Neuronal stem cell (in vitro differentiated cells): ENCODE measurements around the gene GMDS.

Experiments used
- DNase-seq: peaks from one replicate; pipeline ENCODE4 v3.0.0-alpha.2; 2013; ENCODE audit warnings: low spot score
- H2AFZ ChIP-seq: one replicate; pipeline ENCODE4 v1.6.1; 2013; ENCODE audit warnings: mild to moderate bottlenecking, low read length, inconsistent platforms
- H2AK5ac ChIP-seq: 2 replicates; pipeline ENCODE4 v1.6.1; 2013; ENCODE audit warnings: low read depth, mild to moderate bottlenecking, inconsistent platforms, low read length, moderate library complexity, mixed read lengths
- H2BK120ac ChIP-seq: 2 replicates; pipeline ENCODE4 v1.6.1; 2013; ENCODE audit warnings: low read depth, mild to moderate bottlenecking, inconsistent platforms, low read length, moderate library complexity, mixed read lengths
- H2BK12ac ChIP-seq: one replicate; pipeline ENCODE4 v1.6.1; 2013; ENCODE audit warnings: low read length, inconsistent platforms
- H2BK15ac ChIP-seq: 2 replicates; pipeline ENCODE4 v1.6.1; 2013; ENCODE audit warnings: mild to moderate bottlenecking, low read length, inconsistent platforms, mixed read lengths
- H2BK5ac ChIP-seq: one replicate; pipeline ENCODE4 v1.6.1; 2013; ENCODE audit warnings: inconsistent platforms, mild to moderate bottlenecking, low read length, moderate library complexity
- H3K14ac ChIP-seq: one replicate; pipeline ENCODE4 v1.6.1; 2013; ENCODE audit warnings: low read length, inconsistent platforms
- H3K18ac ChIP-seq: 2 replicates; pipeline ENCODE4 v1.6.1; 2013; ENCODE audit warnings: low read length, inconsistent platforms
- H3K23ac ChIP-seq: 2 replicates; pipeline ENCODE4 v1.6.1; 2013; ENCODE audit warnings: low read depth, mild to moderate bottlenecking, mixed read lengths, low read length, inconsistent platforms; ENCODE audit not compliant: poor library complexity
- H3K27ac ChIP-seq: replicated peaks from 3 replicates; pipeline ENCODE4 v1.5.1; 2013; ENCODE audit warnings: low read length, inconsistent platforms
- H3K27me3 ChIP-seq, 3 experiments: 2 replicates each; pipeline ENCODE4 v1.6.1; 2013; ENCODE audit warnings: low read length in 3 of 3, mild to moderate bottlenecking in 2 of 3, inconsistent platforms in 1 of 3, low read depth in 1 of 3, mixed read lengths in 1 of 3, moderate library complexity in 1 of 3; ENCODE audit not compliant: control insufficient read depth in 3 of 3, insufficient read depth in 3 of 3
- H3K36me3 ChIP-seq, 2 donors: replicated peaks in 1 of 2; 2 replicates each; pipeline ENCODE4 v1.6.1; 2013; ENCODE audit warnings: low read length in 2 of 2; ENCODE audit not compliant: control insufficient read depth in 2 of 2, insufficient read depth in 2 of 2
- H3K4ac ChIP-seq: 2 replicates; pipeline ENCODE4 v1.6.1; 2013; ENCODE audit warnings: inconsistent platforms, mild to moderate bottlenecking, low read length, moderate library complexity
- H3K4me1 ChIP-seq, 2 donors: 1 replicate in 1 of 2; 2 replicates in 1 of 2; pipeline ENCODE4 v1.6.1; 2013; ENCODE audit warnings: low read length in 2 of 2, low read depth in 1 of 2; ENCODE audit not compliant: control insufficient read depth in 2 of 2, insufficient read depth in 1 of 2
- H3K4me2 ChIP-seq: one replicate; pipeline ENCODE4 v1.6.1; 2013; ENCODE audit warnings: mild to moderate bottlenecking, low read length, inconsistent platforms; ENCODE audit not compliant: insufficient read depth, poor library complexity, severe bottlenecking
- H3K4me3 ChIP-seq, 2 donors: 2 replicates each; pipeline ENCODE4 v1.5.1; 2013; ENCODE audit warnings: low read length in 2 of 2, mild to moderate bottlenecking in 2 of 2, inconsistent platforms in 1 of 2, moderate library complexity in 1 of 2
- H3K79me1 ChIP-seq: one replicate; pipeline ENCODE4 v1.6.1; 2013; ENCODE audit warnings: low read depth, mild to moderate bottlenecking, inconsistent platforms, low read length, moderate library complexity
- H3K9ac ChIP-seq: one replicate; pipeline ENCODE4 v1.6.1; 2013; ENCODE audit warnings: mild to moderate bottlenecking, low read depth, low read length, inconsistent platforms; ENCODE audit not compliant: poor library complexity
- H3K9me3 ChIP-seq, 2 donors: replicated peaks in 1 of 2; 2 replicates each; pipeline versions ENCODE3 to v1.6.1; 2013; ENCODE audit warnings: low read length in 2 of 2, mild to moderate bottlenecking in 2 of 2, inconsistent platforms in 1 of 2, low read depth in 1 of 2, mixed read lengths in 1 of 2, moderate library complexity in 1 of 2; ENCODE audit not compliant: control insufficient read depth in 2 of 2, insufficient read depth in 1 of 2
- H4K8ac ChIP-seq: one replicate; pipeline ENCODE4 v1.6.1; 2013; ENCODE audit warnings: low read depth, mild to moderate bottlenecking, inconsistent platforms, low read length, moderate library complexity
- H4K91ac ChIP-seq: one replicate; pipeline ENCODE4 v1.6.1; 2013; ENCODE audit warnings: low read length, low read depth, mild to moderate bottlenecking, inconsistent platforms; ENCODE audit not compliant: poor library complexity
- WGBS, 2 donors: extraction: QIAGEN DNeasy Blood & Tissue Kit; methylation state at CpG; one replicate each; pipeline ENCODE4 v1.1.7; 2013; ENCODE audit warnings: missing lambda C conversion rate in 2 of 2, mixed read lengths in 1 of 2; ENCODE audit not compliant: insufficient read length in 2 of 2, insufficient replicate concordance in 1 of 2; ENCODE audit errors: extremely low coverage in 2 of 2; 5-methylcytosine and 5-hydroxymethylcytosine counted together

The GMDS gene

DNA sequence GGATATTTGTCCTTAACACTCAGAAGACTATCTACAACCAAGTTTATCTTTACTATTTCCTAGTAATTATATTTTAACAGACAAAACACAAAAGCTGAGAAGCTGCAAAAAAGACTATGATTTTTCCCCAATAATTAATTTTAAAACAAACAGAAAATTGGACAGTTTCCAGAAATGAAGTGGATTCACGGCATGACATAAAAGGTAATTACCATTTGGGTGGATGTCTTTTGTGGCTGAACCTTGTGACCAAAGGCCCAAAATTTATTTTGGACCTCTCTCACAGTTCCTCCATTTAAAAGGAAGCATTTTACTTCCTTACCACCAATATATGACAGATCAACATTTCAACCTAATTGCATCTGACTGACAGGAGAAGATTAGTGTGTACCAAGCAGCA lies 90.2 kb downstream of the GMDS start:
- H3K4me3 ChIP-seq, result no peak overlapping the region
- H3K4ac ChIP-seq, result no peak overlapping the region
- no peaks in the 10 kb centered on the region for H3K79me1 ChIP-seq
- H2BK12ac ChIP-seq, result no peak overlapping the region
- H3K9me3 ChIP-seq, result no peaks in the 10 kb centered on the region
- no peaks in the 10 kb centered on the region for H3K27me3 ChIP-seq
- H3K18ac ChIP-seq, result no peak overlapping the region
- H3K9ac ChIP-seq, result no peak overlapping the region
- H2BK5ac ChIP-seq, result no peak overlapping the region
- no peak overlapping the region for H2BK120ac ChIP-seq
- no peak overlapping the region for H3K14ac ChIP-seq
- no peaks in the 10 kb centered on the region for H3K4me1 ChIP-seq
- H2AFZ ChIP-seq, result no peak overlapping the region
- H3K23ac ChIP-seq, result no peak overlapping the region
- no peak overlapping the region for H2BK15ac ChIP-seq
- no peaks in the 10 kb centered on the region for H3K36me3 ChIP-seq
- no peak overlapping the region for H3K4me2 ChIP-seq
- no peak overlapping the region for H4K8ac ChIP-seq
- no peak overlapping the region for H4K91ac ChIP-seq
- no peak overlapping the region for H2AK5ac ChIP-seq
- DNase-seq, result no peak
- WGBS, 2 donors, result no CpG with 5 or more reads among the region's 1 CpG
- no peak overlapping the region for H3K27ac ChIP-seq

DNA sequence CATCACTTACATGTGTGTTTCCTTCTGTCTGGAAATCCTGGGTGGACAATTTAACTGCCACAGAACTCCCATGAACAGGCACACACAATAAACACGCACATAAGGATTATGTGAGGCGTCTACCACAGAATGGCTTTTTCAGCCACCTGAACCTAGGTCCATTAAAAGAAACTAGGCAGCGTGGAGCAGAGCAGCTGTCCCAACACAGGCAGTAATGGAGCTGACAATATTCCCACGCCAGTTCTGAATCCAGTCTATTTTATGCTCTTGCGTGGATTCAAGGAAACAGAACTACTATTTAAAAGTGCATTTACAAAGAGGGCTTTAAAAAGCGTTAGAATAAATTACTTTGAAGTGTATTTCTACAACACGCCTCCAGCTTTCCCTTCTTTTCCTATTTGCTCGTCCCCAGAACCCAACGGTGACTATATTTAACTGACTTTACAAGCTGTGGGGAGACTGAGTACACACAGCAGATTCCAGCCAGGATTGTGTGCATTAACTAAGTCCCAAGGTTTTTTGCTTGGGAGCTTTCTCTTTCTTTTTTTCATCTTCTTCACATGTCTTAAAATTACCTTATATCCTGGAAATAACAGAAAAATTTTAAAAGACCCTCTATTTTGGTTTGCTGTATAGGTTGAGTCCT lies 95.9 kb downstream of the GMDS start:
- Histone ChIP-seq H4K91ac (no peak overlapping the region), H2AK5ac (no peak overlapping the region), H2BK120ac (no peak overlapping the region), H3K23ac (no peak overlapping the region), H3K36me3 (no peaks in the 10 kb centered on the region), H2BK12ac (no peak overlapping the region), H3K14ac (no peak overlapping the region), H4K8ac (no peak overlapping the region), H3K4ac (no peak overlapping the region), H3K4me3 (no peak overlapping the region), H3K79me1 (no peaks in the 10 kb centered on the region), H3K4me1 (no peaks in the 10 kb centered on the region), H2BK15ac (no peak overlapping the region), H3K9ac (no peak overlapping the region), H3K18ac (no peak overlapping the region), H3K27me3 (no peaks in the 10 kb centered on the region), H2BK5ac (no peak overlapping the region), H3K27ac (no peak overlapping the region), H3K4me2 (no peak overlapping the region), H2AFZ (no peak overlapping the region), H3K9me3 (no peaks in the 10 kb centered on the region)
- WGBS, 2 donors, result no CpG with 5 or more reads among the region's 9 CpGs
- DNase-seq, result no peak

DNA sequence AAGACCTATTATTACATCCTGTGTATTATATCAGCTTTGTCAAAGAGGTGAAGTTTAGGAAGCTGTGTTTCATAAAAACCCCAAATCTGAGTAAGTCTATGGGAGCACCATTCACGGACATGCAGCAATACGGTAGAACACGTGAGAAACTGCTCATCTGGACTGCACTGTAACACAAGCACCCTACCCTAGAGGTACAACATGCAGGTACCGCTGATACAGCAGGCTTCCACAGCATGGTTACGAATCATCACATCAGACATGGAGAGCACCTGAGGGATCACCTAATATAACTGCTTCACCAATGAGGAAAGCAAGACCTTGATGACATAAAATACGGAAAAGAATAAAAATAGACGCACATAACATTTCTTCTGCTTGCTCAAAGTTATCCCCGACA lies 96.7 kb downstream of the GMDS start:
- Histone ChIP-seq H2BK5ac (no peak overlapping the region), H3K14ac (no peak overlapping the region), H3K27ac (no peak overlapping the region), H4K91ac (no peak overlapping the region), H2AK5ac (no peak overlapping the region), H2AFZ (no peak overlapping the region), H3K36me3 (no peaks in the 10 kb centered on the region), H3K4me1 (no peaks in the 10 kb centered on the region), H3K4ac (no peak overlapping the region), H3K27me3 (no peaks in the 10 kb centered on the region), H3K9me3 (no peaks in the 10 kb centered on the region), H2BK15ac (no peak overlapping the region), H2BK120ac (no peak overlapping the region), H3K4me3 (no peak overlapping the region), H3K23ac (no peak overlapping the region), H3K79me1 (no peaks in the 10 kb centered on the region), H3K4me2 (no peak overlapping the region), H4K8ac (no peak overlapping the region), H3K9ac (no peak overlapping the region), H2BK12ac (no peak overlapping the region), H3K18ac (no peak overlapping the region)
- DNase-seq, result no peak
- no CpG with 5 or more reads among the region's 8 CpGs for WGBS, 2 donors

GRCh38 chr6:2147766-2148448 lies 97.5 kb downstream of the GMDS start:
- H3K27ac ChIP-seq, result no peak overlapping the region
- H3K4me2 ChIP-seq, result no peak overlapping the region
- DNase-seq, result no peak
- no peaks in the 10 kb centered on the region for H3K79me1 ChIP-seq
- H3K4ac ChIP-seq, result no peak overlapping the region
- no peak overlapping the region for H2AK5ac ChIP-seq
- no peaks in the 10 kb centered on the region for H3K4me1 ChIP-seq
- no CpG with 5 or more reads among the region's 6 CpGs for whole genome bisulfite sequencing, 2 donors
- H3K23ac ChIP-seq, result no peak overlapping the region
- no peaks in the 10 kb centered on the region for H3K36me3 ChIP-seq
- H4K8ac ChIP-seq, result no peak overlapping the region
- H2BK15ac ChIP-seq, result no peak overlapping the region
- H3K9ac ChIP-seq, result no peak overlapping the region
- H3K18ac ChIP-seq, result no peak overlapping the region
- no peak overlapping the region for H4K91ac ChIP-seq
- H3K27me3 ChIP-seq, result no peaks in the 10 kb centered on the region
- no peaks in the 10 kb centered on the region for H3K9me3 ChIP-seq
- H3K4me3 ChIP-seq, result no peak overlapping the region
- H2AFZ ChIP-seq, result no peak overlapping the region
- no peak overlapping the region for H2BK120ac ChIP-seq
- no peak overlapping the region for H2BK5ac ChIP-seq
- H2BK12ac ChIP-seq, result no peak overlapping the region
- no peak overlapping the region for H3K14ac ChIP-seq
